Neural cell (in vitro differentiated cells): ENCODE results near the gene ATP9B. TPM values are rescaled to one million over a fixed set of nuclear protein-coding genes. Genes with fewer than 3 reads are reported as not detected.

Experiments used
- H2AFZ ChIP-seq: fragments of 200-600, 300-800 bp; sonication (generic), shearing (Covaris generic); 2 replicates; pipeline ENCODE4 v1.6.0; 2014; ENCODE audit warnings: low read depth, mild to moderate bottlenecking, antibody characterized with exemption, low read length, moderate library complexity
- H3F3A ChIP-seq: fragments of 200-600 bp; shearing (Covaris generic); 2 replicates; pipeline ENCODE4 v1.6.1; 2016; ENCODE audit warnings: mild to moderate bottlenecking, moderate library complexity, mixed read lengths, antibody characterized with exemption, low read length; ENCODE audit not compliant: insufficient read depth, poor library complexity, severe bottlenecking
- H3K27ac ChIP-seq: fragments of 200-600, 300-800 bp; sonication (generic), shearing (Covaris generic); 2 replicates; pipeline ENCODE4 v1.5.1; 2014; ENCODE audit warnings: mild to moderate bottlenecking, low read length, moderate library complexity
- H3K27me3 ChIP-seq: fragments of 300-800, 200-600 bp; sonication (generic), shearing (Covaris generic); 2 replicates; pipeline ENCODE4 v1.6.0; 2014; ENCODE audit warnings: mild to moderate bottlenecking, low read depth, low read length, moderate library complexity; ENCODE audit not compliant: insufficient read depth
- H3K36me3 ChIP-seq: fragments of 300-800, 200-600 bp; sonication (generic), shearing (Covaris generic); 2 replicates; pipeline ENCODE4 v1.5.1; 2014; ENCODE audit warnings: mild to moderate bottlenecking, antibody characterized with exemption, low read length, moderate library complexity; ENCODE audit not compliant: insufficient read depth
- H3K4me2 ChIP-seq: fragments of 300-800, 200-600 bp; sonication (generic), shearing (Covaris generic); 2 replicates; pipeline ENCODE4 v1.6.0; 2014; ENCODE audit warnings: mild to moderate bottlenecking, low read length
- H3K4me3 ChIP-seq: fragments of 300-800, 200-600 bp; sonication (generic), shearing (Covaris generic); 2 replicates; pipeline ENCODE4 v1.5.1; 2014; ENCODE audit warnings: mild to moderate bottlenecking, low read length, moderate library complexity
- H3K79me2 ChIP-seq: fragments of 200-600 bp; shearing (Covaris generic); replicated peaks from 2 replicates; pipeline ENCODE4 v1.6.0; 2014; ENCODE audit warnings: mild to moderate bottlenecking, low read length, moderate library complexity; ENCODE audit not compliant: insufficient read depth
- H3K9ac ChIP-seq: fragments of 300-800, 200-600 bp; sonication (generic), shearing (Covaris generic); 2 replicates; pipeline ENCODE4 v1.6.1; 2016; ENCODE audit warnings: mild to moderate bottlenecking, low read length, mixed read lengths
- H3K9me2 ChIP-seq: fragments of 200-600 bp; shearing (Covaris generic); 2 replicates; pipeline ENCODE4 v1.6.1; 2016; ENCODE audit warnings: mild to moderate bottlenecking, low read length, mixed read lengths; ENCODE audit not compliant: insufficient read depth
- H3K9me3 ChIP-seq: fragments of 200-600, 300-800 bp; sonication (generic), shearing (Covaris generic); 2 replicates; pipeline ENCODE4 v1.6.1; 2016; ENCODE audit warnings: mild to moderate bottlenecking, mixed run types, low read length, moderate library complexity, mixed read lengths
- H4K20me1 ChIP-seq: fragments of 200-600 bp; shearing (Covaris generic); 2 replicates; pipeline ENCODE4 v1.6.1; 2016; ENCODE audit warnings: mild to moderate bottlenecking, mixed run types; ENCODE audit not compliant: insufficient read depth
- EP300 ChIP-seq: fragments of 450-650 bp; conservative IDR thresholded peaks from 2 replicates; pipeline ENCODE4 v1.6.1; 2014; ENCODE audit warnings: antibody characterized with exemption, mild to moderate bottlenecking, moderate library complexity; ENCODE audit not compliant: poor library complexity, severe bottlenecking
- EZH2 ChIP-seq: fragments of 200-600, 300-800 bp; shearing (Covaris generic), sonication (generic); IDR thresholded peaks from 2 replicates; pipeline ENCODE4 v1.6.1; 2014; ENCODE audit warnings: antibody characterized with exemption, low read length, borderline replicate concordance, mild to moderate bottlenecking; ENCODE audit not compliant: insufficient read depth, poor library complexity, severe bottlenecking
- MXI1 ChIP-seq: fragments of 450-650 bp; conservative IDR thresholded peaks from 2 replicates; pipeline ENCODE4 v1.6.1; 2014; ENCODE audit warnings: antibody characterized with exemption, mild to moderate bottlenecking; ENCODE audit not compliant: poor library complexity, severe bottlenecking
- POLR2AphosphoS5 ChIP-seq: IDR thresholded peaks from 2 replicates; pipeline ENCODE4 v1.6.1; 2012
- RAD21 ChIP-seq: fragments of 450-650 bp; conservative IDR thresholded peaks from 2 replicates; pipeline ENCODE4 v1.6.1; 2014; ENCODE audit warnings: antibody characterized with exemption, mild to moderate bottlenecking, moderate library complexity
- REST ChIP-seq: IDR thresholded peaks from 2 replicates; pipeline ENCODE4 v1.6.1; 2012; ENCODE audit warnings: borderline replicate concordance
- SMC3 ChIP-seq: fragments of 450-650 bp; conservative IDR thresholded peaks from 2 replicates; pipeline ENCODE4 v1.6.1; 2014; ENCODE audit warnings: antibody characterized with exemption, mild to moderate bottlenecking, moderate library complexity; ENCODE audit not compliant: poor library complexity
- TAF1 ChIP-seq: IDR thresholded peaks from 2 replicates; pipeline ENCODE4 v1.6.1; 2012; ENCODE audit warnings: low read depth
- polyA plus RNA-seq: library from polyadenylated mRNA; depleted of rRNA; stranded (reverse); fragments of >200 nt; gene quantifications from 2 replicates; pipeline ENCODE4 v1.2.3, GENCODE V29; 2014
- TF ChIP-seq, protein P1 (sequence below): fragments of 450-650 bp; IDR thresholded peaks from 2 replicates; pipeline ENCODE4 v1.5.1; 2014; ENCODE audit warnings: antibody characterized with exemption, mild to moderate bottlenecking, moderate library complexity; ENCODE audit not compliant: poor library complexity, severe bottlenecking

ATP9B gene
- polyA plus RNA-seq, 1 donor from 2014 or later: 15.4 TPM

- H2AFZ ChIP-seq: no peak overlapping the region
- no peaks in the 10 kb centered on the region for H3F3A ChIP-seq
- H3K9me3 ChIP-seq: no peaks in the 10 kb centered on the region
- TF ChIP-seq REST (no peak), RAD21 (no peak), EZH2 (no peak), EP300 (no peak), TAF1 (no peak), MXI1 (no peak), SMC3 (no peak), POLR2AphosphoS5 (no peak)
- TF ChIP-seq, protein P1, sequence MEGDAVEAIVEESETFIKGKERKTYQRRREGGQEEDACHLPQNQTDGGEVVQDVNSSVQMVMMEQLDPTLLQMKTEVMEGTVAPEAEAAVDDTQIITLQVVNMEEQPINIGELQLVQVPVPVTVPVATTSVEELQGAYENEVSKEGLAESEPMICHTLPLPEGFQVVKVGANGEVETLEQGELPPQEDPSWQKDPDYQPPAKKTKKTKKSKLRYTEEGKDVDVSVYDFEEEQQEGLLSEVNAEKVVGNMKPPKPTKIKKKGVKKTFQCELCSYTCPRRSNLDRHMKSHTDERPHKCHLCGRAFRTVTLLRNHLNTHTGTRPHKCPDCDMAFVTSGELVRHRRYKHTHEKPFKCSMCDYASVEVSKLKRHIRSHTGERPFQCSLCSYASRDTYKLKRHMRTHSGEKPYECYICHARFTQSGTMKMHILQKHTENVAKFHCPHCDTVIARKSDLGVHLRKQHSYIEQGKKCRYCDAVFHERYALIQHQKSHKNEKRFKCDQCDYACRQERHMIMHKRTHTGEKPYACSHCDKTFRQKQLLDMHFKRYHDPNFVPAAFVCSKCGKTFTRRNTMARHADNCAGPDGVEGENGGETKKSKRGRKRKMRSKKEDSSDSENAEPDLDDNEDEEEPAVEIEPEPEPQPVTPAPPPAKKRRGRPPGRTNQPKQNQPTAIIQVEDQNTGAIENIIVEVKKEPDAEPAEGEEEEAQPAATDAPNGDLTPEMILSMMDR: no peak
- H3K4me2 ChIP-seq: no peak overlapping the region
- no peaks in the 10 kb centered on the region for H4K20me1 ChIP-seq
- H3K27me3 ChIP-seq: peaks cover 11% of the 10 kb centered on the region
- no peak overlapping the region for H3K9ac ChIP-seq
- H3K4me3 ChIP-seq: no peak overlapping the region
- H3K79me2 ChIP-seq: no peaks in the 10 kb centered on the region
- no peaks in the 10 kb centered on the region for H3K36me3 ChIP-seq
- no peaks in the 10 kb centered on the region for H3K9me2 ChIP-seq
- H3K27ac ChIP-seq: no peak overlapping the region
Observed at GRCh38 chr18:79387615-79388014, 318.4 kb downstream of the ATP9B start.

- no peak overlapping the region for H3K9ac ChIP-seq
- no peaks in the 10 kb centered on the region for H3K9me2 ChIP-seq
- H3K36me3 ChIP-seq: no peaks in the 10 kb centered on the region
- H3K9me3 ChIP-seq: no peaks in the 10 kb centered on the region
- TF ChIP-seq EP300 (no peak), RAD21 (no peak), SMC3 (no peak), POLR2AphosphoS5 (no peak), EZH2 (no peak), TAF1 (no peak), REST (no peak), MXI1 (no peak)
- TF ChIP-seq, protein P1: no peak
- no peak overlapping the region for H3K4me2 ChIP-seq
- H4K20me1 ChIP-seq: no peaks in the 10 kb centered on the region
- H3F3A ChIP-seq: no peaks in the 10 kb centered on the region
- no peak overlapping the region for H3K27ac ChIP-seq
- no peak overlapping the region for H3K4me3 ChIP-seq
- H3K27me3 ChIP-seq: peaks cover 15% of the 10 kb centered on the region
- H3K79me2 ChIP-seq: no peaks in the 10 kb centered on the region
- no peak overlapping the region for H2AFZ ChIP-seq
Observed at GRCh38 chr18:79388043-79388442, 318.8 kb downstream of the ATP9B start.
